PC-9 (cell line): ENCODE results near the gene KIF5C. TPM values are rescaled to one million over a fixed set of nuclear protein-coding genes. Genes with fewer than 3 reads are reported as not detected.

ENCODE experiments used
- BruUV-seq: library from RNA; stranded (reverse); fragments of 400-500 nt; replicated peaks from 2 replicates; lab custom pipeline; 2021; lab: Mats Ljungman, UMichigan
- CTCF ChIA-PET: fragments of 300-600 bp; sonication (Branson Sonifier 250); formaldehyde crosslinking; loops from one replicate; lab custom pipeline; 2022; ENCODE audit warnings: antibody characterized with exemption; lab: Charles Lee
- POLR2A ChIA-PET: fragments of 300-600 bp; sonication (Branson Sonifier 250); formaldehyde crosslinking; loops from one replicate; lab custom pipeline; 2022; ENCODE audit warnings: antibody characterized with exemption; ENCODE audit not compliant: unreplicated experiment; lab: Charles Lee
- DNase-seq, 2 experiments: peaks; one replicate each; pipeline versions ENCODE4 v3.0.0 to v3.0.0-alpha.2; 2015 to 2022; ENCODE audit warnings: mixed read lengths in 1 of 2
- H2AFZ ChIP-seq: fragments of 200-600 bp; sonication (generic); 2 replicates; pipeline ENCODE4 v1.8.1; 2017; ENCODE audit warnings: antibody characterized with exemption
- H3F3A ChIP-seq: fragments of 200-600 bp; sonication (generic); 2 replicates; pipeline ENCODE4 v1.8.1; 2017; ENCODE audit warnings: antibody characterized with exemption, mild to moderate bottlenecking, low read depth; ENCODE audit not compliant: insufficient read depth
- H3K27ac ChIP-seq: fragments of 200-600 bp; sonication (generic); 2 replicates; pipeline ENCODE4 v1.6.1; 2016; ENCODE audit warnings: mixed run types
- H3K27me3 ChIP-seq: fragments of 200-600 bp; sonication (generic); 2 replicates; pipeline ENCODE4 v1.6.1; 2016; ENCODE audit warnings: low read depth, mixed run types; ENCODE audit not compliant: insufficient read depth
- H3K36me3 ChIP-seq: fragments of 200-600 bp; sonication (generic); 2 replicates; pipeline ENCODE4 v1.6.1; 2016; ENCODE audit warnings: low read depth, mixed run types
- H3K4me1 ChIP-seq: fragments of 200-600 bp; sonication (generic); replicated peaks from 2 replicates; pipeline ENCODE4 v1.6.1; 2016; ENCODE audit warnings: mixed run types; ENCODE audit not compliant: insufficient read depth
- H3K4me2 ChIP-seq: fragments of 200-600 bp; sonication (generic); 2 replicates; pipeline ENCODE4 v1.6.1; 2017; ENCODE audit warnings: mixed run types
- H3K4me3 ChIP-seq: fragments of 200-600 bp; sonication (generic); 2 replicates; pipeline ENCODE4 v1.6.1; 2016; ENCODE audit warnings: mixed run types
- H3K79me2 ChIP-seq: fragments of 200-600 bp; sonication (generic); 2 replicates; pipeline ENCODE4 v1.6.1; 2017; ENCODE audit warnings: low read depth, mixed run types
- H3K9me2 ChIP-seq: fragments of 200-600 bp; sonication (generic); 2 replicates; pipeline ENCODE4 v1.8.1; 2017; ENCODE audit warnings: mild to moderate bottlenecking; ENCODE audit not compliant: insufficient read depth
- H3K9me3 ChIP-seq: fragments of 200-600 bp; sonication (generic); 2 replicates; pipeline ENCODE4 v1.8.1; 2016; ENCODE audit warnings: low read depth; ENCODE audit not compliant: insufficient read depth
- H4K20me1 ChIP-seq: fragments of 200-600 bp; sonication (generic); 2 replicates; pipeline ENCODE4 v1.8.1; 2017; ENCODE audit not compliant: insufficient read depth
- CTCF ChIP-seq: fragments of 200-600 bp; sonication (generic); conservative IDR thresholded peaks from 2 replicates; pipeline ENCODE4 v1.6.1; 2017; ENCODE audit warnings: mixed run types, antibody characterized with exemption, mild to moderate bottlenecking, moderate library complexity
- EZH2 ChIP-seq: fragments of 200-600 bp; sonication (generic); IDR thresholded peaks from 2 replicates; pipeline ENCODE4 v1.8.0; 2017; ENCODE audit warnings: antibody characterized with exemption, low read depth
- intact Hi-C: fragments of 100-400 bp; cut with micrococcal nuclease; formaldehyde crosslinking; loops from one replicate; pipeline ENCODE4 v1.10.0; 2022; ENCODE audit not compliant: unreplicated experiment
- total RNA-seq: library from RNA; stranded (reverse); gene quantifications from 2 replicates; pipeline ENCODE4 v1.2.3, GENCODE V29; 2021

KIF5C gene
- total RNA-seq, 1 experiment from 2014 or later: 0.07 TPM

- H3K4me1 ChIP-seq: 0 out of 2 replicates have a peak, but pooled peaks cover 9% of the 10 kb centered on the region
- no peak for DNase-seq
- peaks cover 5% of the 10 kb centered on the region; the same call in 1 of the 2 replicates for H3F3A ChIP-seq
- intact Hi-C loops: no loop called here
- no TSS peak for BruUV-seq
- H3K4me3 ChIP-seq: no peak overlapping the region
- H3K27ac ChIP-seq: no peak overlapping the region
- no peaks in the 10 kb centered on the region for H4K20me1 ChIP-seq
- H3K4me2 ChIP-seq: no peak overlapping the region
- CTCF ChIA-PET: no interaction called here
- TF ChIP-seq EZH2 (no peak), CTCF (no peak)
- H3K27me3 ChIP-seq: no peaks in the 10 kb centered on the region
- no peaks in the 10 kb centered on the region for H3K9me2 ChIP-seq
- no peak overlapping the region for H2AFZ ChIP-seq
- H3K79me2 ChIP-seq: no peaks in the 10 kb centered on the region
- POLR2A ChIA-PET: no interaction called here
- no peaks in the 10 kb centered on the region for H3K9me3 ChIP-seq
- no peaks in the 10 kb centered on the region for H3K36me3 ChIP-seq
Measured at GRCh38 chr2:148865512-148865911, 9.5 kb upstream of the KIF5C start.

GRCh38 chr2:148866091-148866490, 8.9 kb upstream of the KIF5C start:
- H2AFZ ChIP-seq: no peak overlapping the region
- no peaks in the 10 kb centered on the region for H3K9me3 ChIP-seq
- no peaks in the 10 kb centered on the region for H3K27me3 ChIP-seq
- 0 out of 2 replicates have a peak, but pooled peaks cover 14% of the 10 kb centered on the region for H3K4me1 ChIP-seq
- intact Hi-C loops: no loop called here
- H3K4me3 ChIP-seq: no peak overlapping the region
- H3K36me3 ChIP-seq: no peaks in the 10 kb centered on the region
- no peak for TF ChIP-seq CTCF
- no peak for TF ChIP-seq EZH2
- peaks cover 5% of the 10 kb centered on the region; the same call in 1 of the 2 replicates for H3F3A ChIP-seq
- no peaks in the 10 kb centered on the region for H4K20me1 ChIP-seq
- no peaks in the 10 kb centered on the region for H3K9me2 ChIP-seq
- DNase-seq: no peak
- H3K79me2 ChIP-seq: no peaks in the 10 kb centered on the region
- CTCF ChIA-PET: no interaction called here
- H3K4me2 ChIP-seq: no peak overlapping the region
- POLR2A ChIA-PET: no interaction called here
- BruUV-seq: no TSS peak
- H3K27ac ChIP-seq: no peak overlapping the region

- intact Hi-C loops: no loop called here
- H3K79me2 ChIP-seq: no peaks in the 10 kb centered on the region
- peaks cover 5% of the 10 kb centered on the region; the same call in 1 of the 2 replicates for H3F3A ChIP-seq
- ChIA-PET CTCF (no interaction called here), POLR2A (no interaction called here)
- no peaks in the 10 kb centered on the region for H3K36me3 ChIP-seq
- no peak overlapping the region for H3K4me3 ChIP-seq
- H3K9me2 ChIP-seq: no peaks in the 10 kb centered on the region
- H3K27me3 ChIP-seq: no peaks in the 10 kb centered on the region
- no peak overlapping the region for H3K4me2 ChIP-seq
- no peak overlapping the region for H2AFZ ChIP-seq
- no peak for DNase-seq
- TF ChIP-seq CTCF: no peak
- no peak for TF ChIP-seq EZH2
- no TSS peak for BruUV-seq
- H4K20me1 ChIP-seq: no peaks in the 10 kb centered on the region
- H3K9me3 ChIP-seq: no peaks in the 10 kb centered on the region
- H3K27ac ChIP-seq: no peak overlapping the region
- H3K4me1 ChIP-seq: 0 out of 2 replicates have a peak, but pooled peaks cover 14% of the 10 kb centered on the region
Measured at GRCh38 chr2:148867079-148867769, 7.8 kb upstream of the KIF5C start.
